ENCODE data around the gene ZNF121.

ZNF121 gene

DNA sequence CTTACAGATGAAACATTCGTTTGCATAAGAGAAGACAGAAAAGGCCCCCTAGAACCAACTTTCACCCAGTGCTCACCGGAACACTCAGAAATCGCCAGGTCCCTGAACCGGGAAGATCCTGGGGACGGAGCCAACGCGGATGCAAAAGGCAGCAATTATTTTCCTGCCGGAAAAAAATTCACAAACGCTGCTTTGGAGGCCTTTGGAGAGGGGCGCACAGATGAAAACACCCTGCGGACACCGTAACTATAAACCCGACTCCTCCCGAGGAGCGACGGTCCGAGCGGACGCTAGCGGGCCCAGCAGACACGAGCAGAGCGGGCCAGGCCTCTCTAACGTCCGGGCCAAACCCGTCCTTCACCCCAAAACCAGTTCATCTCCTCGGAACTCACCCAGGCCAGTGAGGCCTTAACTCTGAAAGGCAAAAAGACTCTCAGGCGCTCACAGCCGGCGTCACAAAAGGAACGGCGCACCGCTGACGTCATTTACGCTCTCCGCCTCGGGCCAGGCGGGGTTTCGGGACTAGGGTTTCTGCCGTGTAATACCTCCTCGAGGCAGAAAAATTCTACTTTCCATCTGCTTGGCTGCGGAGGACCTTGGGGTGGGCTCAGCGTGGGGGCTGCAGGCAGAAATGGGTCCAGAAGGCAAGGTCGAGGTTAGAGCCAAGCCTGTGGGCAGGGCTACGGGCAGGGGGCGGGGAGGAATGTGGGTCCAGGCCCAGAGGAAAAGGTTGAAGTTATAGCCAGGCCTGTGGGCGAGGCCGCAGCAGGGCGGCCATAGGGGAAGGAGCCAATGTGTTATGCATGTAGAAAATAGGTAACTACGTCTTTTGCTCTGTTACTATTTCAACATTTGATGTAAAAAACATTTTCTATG, 45.9 kb downstream of the ZNF121 start, which contains the start of gene ZNF426:
TSS of gene ZNF426 (minus strand) at position 463 of the 876 bp plus-strand sequence. CDS start 2,413 bp downstream, outside the sequence.
- DNase-seq = peak; percentile 87 to 90

- DNase-seq = no peak
These were observed 48.4 kb downstream of the ZNF121 start for GRCh38 chr19:9535934-9536333.

DNA sequence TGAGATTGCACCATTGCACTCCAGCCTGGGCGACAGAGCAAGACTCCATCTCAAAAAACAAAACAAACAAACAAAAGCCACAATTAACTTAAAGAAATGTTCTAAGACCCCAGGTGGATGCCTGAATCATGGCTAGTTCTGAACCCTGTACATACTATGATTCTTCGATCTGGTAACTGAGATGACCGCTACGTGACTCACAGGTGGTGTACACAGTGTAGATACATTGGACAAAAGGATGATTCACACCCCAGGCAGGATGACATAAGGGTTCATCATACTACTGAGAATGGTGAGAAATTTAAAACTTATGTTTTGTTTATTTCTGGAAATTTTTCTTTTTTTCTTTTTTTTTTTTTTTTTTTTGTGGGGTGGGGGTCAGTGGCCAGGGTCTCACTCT, 52.4 kb downstream of the ZNF121 start:
- DNase-seq = no peak

DNA sequence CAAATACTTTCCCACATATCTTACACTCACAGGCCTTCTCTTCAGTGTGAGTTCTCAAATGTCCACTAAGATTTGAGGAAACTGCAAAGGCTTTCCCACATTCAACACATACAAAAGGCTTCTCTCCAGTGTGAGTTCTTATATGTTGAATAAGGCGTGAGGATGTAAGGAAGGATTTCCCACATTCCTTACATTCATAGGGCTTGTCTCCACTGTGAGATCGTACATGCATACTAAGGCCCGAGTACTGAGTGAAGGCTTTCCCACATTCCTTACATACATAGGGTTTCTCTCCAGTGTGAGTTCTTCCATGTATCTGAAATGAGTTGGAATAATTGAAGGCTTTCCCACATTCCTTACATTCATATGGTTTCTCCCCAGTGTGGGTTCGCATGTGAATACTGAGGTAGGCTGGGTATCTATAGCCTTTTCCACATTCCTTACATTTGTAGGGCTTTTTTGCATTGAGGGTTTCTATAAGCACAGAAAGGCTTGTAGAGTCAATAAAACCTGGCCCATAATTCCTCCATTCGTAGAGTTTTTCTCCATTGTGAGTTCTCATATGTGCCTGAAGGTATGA, 55.5 kb downstream of the ZNF121 start:
- no peak for DNase-seq

GRCh38 chr19:9523885-9524474, 60.3 kb downstream of the ZNF121 start:
- no peak for DNase-seq

All from NCI-H446 (cell line).